HL-60/S4 treated with phorbol 12-myristate 13-acetate at 8.2 ng/mL for 4 days and 3 days (cell line): ENCODE measurements around the gene CCR5AS.
"Not testable (repeated sequence)": the region's sequence is repeated elsewhere in the genome, so short reads cannot be mapped to it uniquely, and the experiment has no call there.

ENCODE experiments used
- in situ Hi-C: fragments of 300-500 bp; cut with MboI; formaldehyde crosslinking; loops from 2 replicates; pipeline ENCODE4 v1.15.0; 2022; ENCODE audit warnings: low sequenced_read_pairs

Gene CCR5AS

DNA sequence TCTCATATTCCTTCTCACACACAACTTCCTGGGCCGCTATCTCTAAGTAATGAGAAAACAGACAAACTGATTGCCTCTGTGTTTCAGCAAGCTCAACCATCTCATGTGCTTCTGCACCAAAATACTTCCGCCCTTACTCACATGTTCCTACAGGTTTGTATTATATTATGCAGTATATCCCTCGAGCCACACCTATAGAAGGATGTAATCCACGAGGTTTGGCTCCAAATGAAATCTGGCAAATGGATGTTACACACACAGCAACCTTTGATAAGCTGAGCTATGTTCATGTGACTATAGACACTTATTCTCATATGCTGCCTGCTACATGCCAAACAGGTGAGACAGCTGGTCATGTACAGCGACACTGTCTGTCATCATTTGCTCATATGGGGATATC, 22.8 kb upstream of the CCR5AS start:
- in situ Hi-C loops = no loop called here

DNA sequence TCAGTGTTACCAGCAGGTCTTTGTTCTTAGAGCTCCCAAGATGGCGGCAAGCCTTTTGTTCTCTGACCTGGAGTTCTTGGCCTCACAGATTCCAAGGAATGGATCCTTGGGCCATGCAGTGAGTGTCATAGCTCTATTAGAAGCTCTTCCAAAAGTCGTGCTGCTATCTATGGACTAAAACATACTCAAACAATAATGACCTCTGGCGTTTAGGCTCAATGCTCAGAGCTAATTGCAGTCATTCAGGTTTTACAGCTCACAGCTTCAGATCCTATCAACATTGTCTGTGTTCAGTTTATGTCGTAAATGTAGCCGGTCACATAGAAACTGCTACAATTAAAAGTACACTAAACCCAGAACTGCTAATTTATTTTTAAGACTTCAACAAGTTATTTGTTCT, 22.4 kb upstream of the CCR5AS start:
- in situ Hi-C loops = no loop called here

DNA sequence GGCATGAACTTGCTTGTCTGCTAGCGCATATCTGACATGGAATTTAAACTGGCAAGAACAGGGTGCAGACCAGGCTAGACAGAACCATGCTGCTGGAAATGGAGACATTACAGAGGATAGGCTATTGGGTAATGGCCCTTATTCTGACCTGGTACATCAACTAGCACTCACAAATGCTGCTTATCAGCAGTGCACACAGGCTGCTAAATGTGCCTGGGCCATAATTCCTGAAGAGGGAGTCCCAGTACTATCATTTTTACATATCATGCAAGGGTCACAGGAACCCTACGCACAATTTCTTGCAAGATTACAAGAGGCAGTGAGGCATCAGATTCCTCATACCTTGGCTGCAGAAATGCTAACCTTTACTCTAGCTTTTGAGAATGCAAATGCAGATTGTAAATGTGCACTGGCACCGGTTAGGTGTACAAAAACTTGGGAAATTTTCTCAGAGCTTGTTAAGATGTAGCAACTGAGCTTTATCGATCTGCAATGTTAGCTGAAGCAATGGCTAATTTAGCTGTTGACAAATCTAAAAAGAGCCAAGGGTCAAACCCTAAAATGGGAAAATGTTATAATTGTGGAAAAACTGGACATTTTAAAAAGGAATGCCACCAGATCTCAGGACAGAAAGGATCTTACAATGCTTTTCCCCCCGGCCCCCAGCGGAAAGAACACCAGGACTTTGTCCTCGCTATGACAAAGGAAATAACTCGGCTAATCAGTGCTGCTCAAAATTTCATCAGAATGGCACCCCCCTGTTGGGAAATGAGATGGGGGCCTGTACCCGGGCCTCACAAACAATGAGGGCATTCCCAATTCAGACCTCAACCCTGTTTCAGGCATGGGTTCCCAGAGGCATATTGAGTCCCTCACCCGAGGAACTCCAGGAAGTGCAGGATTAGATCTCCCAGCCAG, 21.3 kb upstream of the CCR5AS start:
- in situ Hi-C loops = no loop called here

DNA sequence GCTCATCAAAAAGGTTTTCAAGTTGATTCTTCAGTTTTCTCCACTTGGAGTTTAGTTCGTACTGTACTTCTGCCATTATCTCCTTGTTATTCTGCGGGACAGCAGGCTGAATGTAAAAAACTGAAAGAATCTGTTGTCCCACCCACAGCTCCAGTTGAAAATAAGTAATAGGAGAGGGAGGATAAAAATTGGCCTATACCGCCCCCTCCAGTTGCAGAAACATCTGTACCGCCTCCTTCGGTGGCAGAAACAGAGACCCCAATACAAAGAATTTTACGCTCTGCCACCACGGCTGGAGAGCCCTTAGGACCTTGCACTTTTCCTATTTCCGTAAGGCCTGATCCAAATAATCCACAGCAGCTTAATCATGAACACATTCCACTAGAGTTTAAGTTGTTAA, 20.5 kb upstream of the CCR5AS start:
- in situ Hi-C loops = not testable (repeated sequence)

DNA sequence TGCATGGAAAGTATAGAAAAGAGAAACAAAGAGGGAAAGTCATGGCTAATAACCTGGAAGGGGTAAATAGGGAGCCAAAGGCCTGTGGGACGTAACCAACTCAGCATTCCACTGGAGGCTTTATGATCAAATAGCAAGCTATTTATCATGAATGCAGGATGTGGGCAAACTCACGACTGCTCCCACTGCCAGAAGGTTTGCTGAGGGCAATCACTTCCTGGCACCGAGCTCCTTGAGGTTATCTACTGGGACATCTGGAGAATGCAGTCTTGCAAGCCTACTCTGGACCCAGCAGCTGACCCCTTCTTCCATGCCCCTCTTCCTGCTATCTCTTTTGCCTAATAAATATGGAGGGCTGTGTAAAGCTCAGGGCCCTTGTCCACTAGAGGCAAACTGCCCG, 19.6 kb upstream of the CCR5AS start:
- in situ Hi-C loops = not testable (repeated sequence)

DNA sequence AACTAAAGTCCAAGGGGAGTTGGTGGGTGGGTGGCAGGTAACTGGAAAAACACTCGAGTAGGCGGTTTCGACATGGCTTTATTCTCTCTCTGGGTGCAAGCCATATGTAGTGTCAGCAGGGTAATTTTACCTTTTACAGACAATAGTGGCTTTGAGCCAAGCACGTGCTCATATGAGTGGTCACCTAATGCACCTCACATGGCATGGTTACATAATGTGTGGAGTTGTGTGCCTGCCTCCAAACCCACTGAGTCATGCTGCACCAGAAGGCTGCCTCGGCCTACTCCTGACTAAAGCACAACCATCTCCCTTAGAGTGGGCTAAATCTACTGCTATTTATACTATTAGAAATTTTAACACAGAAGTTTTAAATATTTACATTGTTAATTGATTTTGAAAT, 16.7 kb upstream of the CCR5AS start:
- in situ Hi-C loops = no loop called here

DNA sequence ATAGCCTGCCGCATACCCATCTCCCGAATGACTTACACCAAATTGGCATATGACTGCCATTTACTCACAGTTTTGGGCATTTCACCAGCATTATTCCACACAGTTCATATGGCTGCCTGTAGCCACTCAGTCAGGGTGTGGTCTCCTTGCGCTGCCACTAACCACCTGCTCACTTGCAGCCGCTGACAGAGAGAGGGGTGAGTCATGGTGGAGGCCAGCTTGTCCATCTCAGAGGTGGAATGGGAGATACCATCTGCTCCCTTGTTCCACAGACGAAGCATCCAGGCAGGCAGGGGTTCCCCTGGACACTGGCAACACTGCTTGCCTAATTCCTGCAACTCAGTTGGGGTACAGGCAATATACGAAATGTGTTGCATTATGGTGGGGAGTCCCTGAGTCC, 15.8 kb upstream of the CCR5AS start:
- in situ Hi-C loops = no loop called here

DNA sequence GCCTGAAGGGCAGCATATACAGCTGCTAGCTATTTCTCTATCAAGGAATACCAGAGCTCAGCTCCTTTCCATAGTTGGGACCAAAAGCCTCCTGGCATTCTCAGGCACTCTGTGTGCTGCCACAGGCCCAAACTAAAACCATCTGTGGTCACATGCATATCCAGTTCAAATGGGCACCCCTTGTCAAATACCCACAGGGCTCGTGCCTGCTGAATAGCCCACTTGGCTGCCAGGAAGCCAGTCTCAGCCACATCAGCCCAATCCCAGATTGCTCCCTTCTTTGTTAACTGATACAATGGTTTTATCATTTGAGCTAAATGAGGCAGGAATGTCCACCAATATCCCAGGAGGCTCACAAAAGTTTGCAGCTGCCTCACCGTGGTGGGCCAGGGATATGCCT, 14.1 kb upstream of the CCR5AS start:
- in situ Hi-C loops = no loop called here

DNA sequence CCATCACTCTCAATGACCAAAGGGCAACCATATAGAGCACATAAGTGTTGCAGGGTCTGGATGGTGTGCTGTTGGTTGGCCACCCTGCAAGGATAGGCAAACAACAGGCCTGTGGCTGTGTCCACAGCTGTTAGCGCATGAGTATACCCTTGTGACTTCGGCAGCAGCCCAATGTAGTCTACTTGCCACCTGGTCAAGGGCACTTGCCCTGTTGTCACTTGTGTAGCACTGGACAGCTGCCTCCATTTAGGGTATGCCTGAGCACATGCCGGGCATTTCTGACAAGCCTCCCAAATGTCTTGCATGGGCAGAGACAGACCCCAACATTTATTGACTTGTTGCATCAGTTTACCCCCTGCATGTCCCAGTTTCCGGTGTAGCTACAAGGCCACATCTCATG, 12.9 kb upstream of the CCR5AS start:
- in situ Hi-C loops = no loop called here

DNA sequence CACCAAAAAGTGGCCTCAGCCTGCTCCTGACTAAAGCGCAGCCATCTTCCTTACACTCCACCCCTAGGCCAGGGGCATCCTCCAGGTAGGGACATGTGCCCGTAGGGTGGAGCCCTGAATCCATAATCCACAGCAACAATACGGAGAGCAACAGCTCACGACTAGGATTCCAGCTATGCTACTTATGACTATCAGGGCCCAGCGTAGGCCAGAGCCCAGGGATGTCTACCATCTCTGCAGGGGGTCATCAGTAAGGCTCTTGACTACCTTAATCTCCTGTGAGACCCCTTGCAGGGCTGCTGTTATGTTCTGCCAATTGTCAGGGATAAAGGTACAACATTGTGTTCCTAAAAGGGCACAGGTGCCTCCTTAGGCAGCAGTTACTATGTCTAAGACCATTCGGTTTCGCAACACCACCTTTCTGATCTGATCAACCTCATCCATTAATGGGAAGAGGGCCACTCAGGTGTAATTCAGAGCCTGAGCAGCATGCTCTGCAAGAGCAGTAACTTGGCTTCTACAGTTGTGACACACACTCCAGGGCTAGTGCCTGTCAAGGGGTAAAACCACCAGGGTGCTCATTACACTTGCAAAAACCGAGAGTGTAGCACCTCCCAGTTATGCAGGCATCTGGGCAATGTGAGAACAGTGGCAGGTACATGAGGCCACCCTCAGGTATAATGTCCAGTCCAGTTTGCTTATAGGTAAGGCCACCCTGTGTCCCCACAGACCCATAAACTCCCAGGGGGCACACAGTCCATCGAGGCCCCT, 11.2 kb upstream of the CCR5AS start:
- in situ Hi-C loops = no loop called here

DNA sequence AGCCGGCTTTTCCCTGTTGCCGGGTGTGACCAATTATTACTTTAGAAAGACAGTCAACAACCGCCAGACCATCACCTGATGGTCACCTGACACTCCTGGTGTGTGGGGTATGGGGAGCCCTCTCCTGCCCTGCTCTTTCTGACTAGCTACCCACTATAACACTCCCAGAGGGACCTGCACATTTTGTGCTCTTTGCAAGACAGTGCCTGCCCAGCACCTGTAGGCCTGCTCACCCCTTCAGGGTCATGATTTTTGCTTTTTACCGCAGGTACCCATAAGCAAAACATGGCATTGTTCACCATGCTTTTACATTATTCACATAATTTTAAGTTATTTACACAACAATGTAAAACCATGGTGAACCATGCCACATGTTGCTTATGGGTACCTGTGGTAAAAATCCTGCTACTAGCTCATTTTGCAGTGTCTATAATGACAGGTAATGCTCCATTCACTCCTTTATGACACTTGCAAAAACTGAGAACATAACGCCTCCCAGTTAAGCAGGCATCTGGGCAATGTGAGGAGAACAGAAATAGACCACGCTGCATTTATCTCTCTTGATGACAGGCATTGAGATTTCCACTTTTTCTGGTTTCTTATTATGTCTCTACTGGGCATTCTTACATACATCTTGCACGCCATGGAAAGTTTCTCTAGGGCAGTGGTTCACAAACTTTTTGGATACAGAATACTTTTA, 10.1 kb upstream of the CCR5AS start:
- in situ Hi-C loops = no loop called here

DNA sequence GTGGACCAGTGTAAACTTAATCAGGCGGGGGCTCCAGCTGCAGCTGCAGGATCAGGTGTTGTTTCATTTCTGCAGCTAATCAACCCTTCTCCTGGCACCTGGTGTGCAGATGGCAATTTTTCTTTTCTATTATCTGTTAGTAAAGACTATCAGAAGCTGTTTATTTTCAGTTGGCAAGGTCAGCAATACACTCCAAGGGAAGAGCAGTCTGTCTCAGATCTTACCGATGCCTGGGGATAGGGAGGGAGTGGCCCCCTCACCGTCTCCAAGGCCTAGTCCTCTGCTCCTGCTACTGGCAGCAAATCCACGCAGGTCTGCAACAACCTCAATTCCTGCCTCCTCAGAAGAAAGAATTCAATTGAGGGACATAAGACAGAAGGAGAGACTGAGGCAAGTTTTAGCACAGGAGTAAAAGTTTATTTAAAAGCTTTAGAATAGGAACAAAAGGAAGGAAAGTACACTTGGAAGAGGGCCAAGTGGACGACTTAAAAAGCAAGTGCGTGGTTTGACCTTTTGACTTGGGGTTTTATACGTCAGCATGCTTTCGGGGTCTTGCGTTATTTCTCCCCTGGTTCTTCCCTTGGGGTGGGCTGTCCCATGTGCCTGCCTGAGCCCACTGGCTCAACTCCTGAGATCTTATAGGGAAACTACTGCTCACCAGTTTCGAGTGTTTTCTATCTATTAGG, 9.4 kb upstream of the CCR5AS start:
- in situ Hi-C loops = no loop called here

DNA sequence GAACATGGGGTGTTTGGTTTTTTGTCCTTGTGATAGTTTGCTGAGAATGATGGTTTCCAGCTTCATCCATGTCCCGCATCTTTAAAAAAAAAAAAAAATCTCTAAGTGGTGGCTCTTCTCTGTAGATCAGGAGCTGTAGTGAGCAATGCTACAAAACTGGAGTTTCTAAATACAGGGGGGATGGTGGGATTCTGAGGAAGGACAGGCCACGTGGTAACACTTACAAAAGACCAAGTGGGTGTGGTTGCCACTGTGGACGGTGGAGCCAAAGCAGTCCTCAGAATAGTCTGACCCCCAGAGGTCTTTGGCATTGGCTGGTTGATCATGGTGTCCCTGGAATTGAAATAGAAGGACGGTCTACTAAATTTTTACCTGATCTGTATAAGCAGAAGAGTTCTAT, 7.9 kb upstream of the CCR5AS start:
- in situ Hi-C loops = no loop called here

DNA sequence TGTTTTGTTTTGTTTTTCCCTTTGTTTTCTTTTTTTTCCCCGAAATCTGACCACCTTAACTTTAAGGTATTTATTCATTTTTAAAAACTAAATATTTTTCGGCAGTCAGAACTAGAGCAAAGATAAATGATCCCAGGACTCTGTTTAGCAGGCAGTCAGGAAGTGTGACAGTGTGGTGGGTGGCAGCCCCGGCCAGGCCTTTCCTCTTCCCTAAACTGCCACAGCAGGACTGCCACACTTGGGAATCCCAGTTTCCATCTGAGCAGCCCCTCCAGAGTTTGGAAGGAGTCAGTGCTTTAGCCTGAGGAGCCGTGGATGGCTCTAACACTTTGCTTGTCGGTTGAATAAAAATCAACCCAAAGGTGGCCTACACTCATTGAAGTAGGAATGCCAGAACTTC, 7.1 kb upstream of the CCR5AS start:
- in situ Hi-C loops = no loop called here

DNA sequence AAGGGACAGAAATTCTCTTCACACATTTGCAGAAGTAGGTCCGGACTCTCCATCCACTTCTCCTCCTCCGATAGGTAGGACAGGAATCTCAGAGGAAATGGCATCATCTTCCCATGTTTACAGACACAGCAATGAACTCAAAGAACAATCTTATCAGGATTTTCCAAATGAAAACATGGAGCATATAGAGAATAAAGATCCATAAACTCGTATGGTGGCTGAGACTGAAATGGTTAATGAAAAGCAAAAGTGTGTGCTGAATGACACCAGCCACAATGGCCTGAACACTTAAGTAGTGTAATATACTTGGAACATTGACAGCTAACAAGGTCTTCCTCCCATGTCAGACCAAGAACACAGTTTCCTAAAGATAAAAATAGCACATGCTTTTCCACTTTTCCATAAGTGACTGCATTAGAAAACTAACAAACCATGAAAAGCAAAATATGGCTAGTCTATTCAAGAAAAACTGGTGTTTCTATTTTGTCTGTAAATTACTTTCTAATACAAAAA, 6.0 kb upstream of the CCR5AS start:
- in situ Hi-C loops = no loop called here

DNA sequence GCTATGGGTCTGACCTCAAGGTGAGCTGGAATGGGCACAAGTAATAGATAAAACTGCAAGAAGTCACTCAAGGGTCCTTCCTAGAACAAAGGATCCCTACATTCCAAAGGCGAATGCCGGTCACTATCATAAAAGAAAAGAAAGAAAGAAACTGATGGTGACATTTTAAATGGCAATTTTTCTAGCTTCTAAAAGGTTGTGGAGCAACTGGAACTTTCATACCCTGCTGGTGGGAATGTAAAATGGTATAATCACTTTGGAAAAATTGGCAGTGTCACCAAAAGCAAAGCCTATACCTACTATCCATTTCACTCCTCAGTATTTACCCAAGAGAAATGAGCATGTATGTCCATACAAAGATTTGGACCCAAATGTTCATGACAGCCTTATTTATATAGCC, 4.4 kb upstream of the CCR5AS start:
- in situ Hi-C loops = no loop called here

DNA sequence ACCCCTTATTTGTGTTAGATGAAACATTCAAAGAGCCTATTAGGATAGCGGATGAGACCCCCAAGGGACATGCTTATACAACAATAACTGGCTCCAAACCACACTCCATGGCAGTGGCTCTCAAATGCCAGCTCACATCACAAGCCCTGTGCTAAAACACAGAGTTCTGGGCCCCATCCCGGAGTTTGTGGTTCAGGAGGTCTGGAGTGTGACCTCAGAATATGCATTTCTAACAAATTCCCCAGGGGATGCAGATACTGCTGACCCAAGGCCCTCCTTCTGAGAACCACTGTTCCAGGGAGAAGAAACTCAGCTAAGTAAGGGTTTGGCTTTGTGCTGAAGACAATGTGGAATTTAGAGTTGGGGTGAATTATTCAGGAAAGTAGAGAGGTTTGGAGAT, 3.8 kb upstream of the CCR5AS start:
- in situ Hi-C loops = no loop called here

DNA sequence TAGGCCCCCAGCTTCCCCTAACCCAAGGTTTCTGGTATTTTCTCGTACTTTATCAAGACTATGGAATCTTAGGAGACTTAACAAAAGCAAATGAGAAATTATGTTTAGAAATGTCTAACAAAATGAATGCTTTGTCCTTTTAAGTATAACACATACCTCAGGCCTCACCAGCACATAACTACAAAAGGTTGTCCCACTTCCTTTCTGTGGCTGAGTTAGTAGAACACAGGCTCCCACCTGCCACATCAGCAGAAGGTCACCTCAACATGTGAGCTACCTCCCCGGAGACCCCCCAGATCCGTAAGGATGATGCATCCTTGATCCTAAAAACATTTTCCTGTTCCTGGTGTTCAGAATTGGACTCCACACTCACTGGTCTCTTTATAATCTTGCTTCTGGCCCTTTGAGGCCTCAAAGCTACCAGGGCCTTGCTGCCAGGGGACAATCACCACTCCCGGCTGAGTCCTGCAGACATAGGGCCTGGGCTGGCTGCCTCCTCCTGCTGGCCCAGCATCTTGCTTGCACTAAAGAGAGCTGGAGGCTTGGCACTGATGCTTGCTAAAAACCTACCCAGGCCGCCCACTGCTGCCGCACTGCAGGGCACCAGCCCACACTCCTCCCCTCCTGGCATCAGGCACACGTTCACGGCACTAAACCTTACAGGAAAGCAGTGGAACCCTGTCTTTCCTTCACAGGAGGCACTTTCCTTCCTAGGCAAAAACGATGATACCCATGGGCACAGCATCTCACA, 3.0 kb upstream of the CCR5AS start:
- in situ Hi-C loops = no loop called here

DNA sequence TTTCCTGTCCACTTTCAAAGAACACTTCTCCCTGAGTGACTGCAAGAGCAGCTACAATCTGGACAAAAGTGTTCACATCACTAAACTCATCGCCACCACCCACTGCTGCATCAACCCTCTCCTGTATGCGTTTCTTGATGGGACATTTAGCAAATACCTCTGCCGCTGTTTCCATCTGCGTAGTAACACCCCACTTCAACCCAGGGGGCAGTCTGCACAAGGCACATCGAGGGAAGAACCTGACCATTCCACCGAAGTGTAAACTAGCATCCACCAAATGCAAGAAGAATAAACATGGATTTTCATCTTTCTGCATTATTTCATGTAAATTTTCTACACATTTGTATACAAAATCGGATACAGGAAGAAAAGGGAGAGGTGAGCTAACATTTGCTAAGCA, 2.0 kb upstream of the CCR5AS start:
- in situ Hi-C loops = no loop called here

DNA sequence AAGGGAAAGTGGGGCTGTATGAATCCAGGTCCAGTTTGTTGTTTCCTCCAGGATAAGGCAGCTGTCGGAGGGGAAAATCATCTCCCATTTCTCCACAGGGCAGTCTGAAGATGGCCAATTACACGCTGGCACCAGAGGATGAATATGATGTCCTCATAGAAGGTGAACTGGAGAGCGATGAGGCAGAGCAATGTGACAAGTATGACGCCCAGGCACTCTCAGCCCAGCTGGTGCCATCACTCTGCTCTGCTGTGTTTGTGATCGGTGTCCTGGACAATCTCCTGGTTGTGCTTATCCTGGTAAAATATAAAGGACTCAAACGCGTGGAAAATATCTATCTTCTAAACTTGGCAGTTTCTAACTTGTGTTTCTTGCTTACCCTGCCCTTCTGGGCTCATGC, 1.1 kb upstream of the CCR5AS start:
- in situ Hi-C loops = no loop called here
